T47D (cell line): ENCODE results near the gene FGGY.

Experiments used
- DNase-seq, 2 experiments: peaks; one replicate each; pipeline versions ENCODE4 v3.0.0 to v3.0.0-alpha.2; 2011 to 2012; ENCODE audit warnings: low read depth in 1 of 2, low spot score in 1 of 2
- JUND ChIP-seq: IDR thresholded peaks from 2 replicates; pipeline ENCODE4 v1.6.1; 2012; ENCODE audit warnings: low read depth
- in situ Hi-C: cut with HindIII; loops from 2 replicates; pipeline ENCODE4 v1.10.0; 2016; ENCODE audit warnings: low sequenced_read_pairs, low pct_unique_long_range_greater_than_20kb

FGGY gene

GRCh38 chr1:59309795-59310548 lies 13.1 kb downstream of the FGGY start:
- DNase-seq: no peak
- TF ChIP-seq JUND: no peak
- in situ Hi-C loops: no loop called here

DNA sequence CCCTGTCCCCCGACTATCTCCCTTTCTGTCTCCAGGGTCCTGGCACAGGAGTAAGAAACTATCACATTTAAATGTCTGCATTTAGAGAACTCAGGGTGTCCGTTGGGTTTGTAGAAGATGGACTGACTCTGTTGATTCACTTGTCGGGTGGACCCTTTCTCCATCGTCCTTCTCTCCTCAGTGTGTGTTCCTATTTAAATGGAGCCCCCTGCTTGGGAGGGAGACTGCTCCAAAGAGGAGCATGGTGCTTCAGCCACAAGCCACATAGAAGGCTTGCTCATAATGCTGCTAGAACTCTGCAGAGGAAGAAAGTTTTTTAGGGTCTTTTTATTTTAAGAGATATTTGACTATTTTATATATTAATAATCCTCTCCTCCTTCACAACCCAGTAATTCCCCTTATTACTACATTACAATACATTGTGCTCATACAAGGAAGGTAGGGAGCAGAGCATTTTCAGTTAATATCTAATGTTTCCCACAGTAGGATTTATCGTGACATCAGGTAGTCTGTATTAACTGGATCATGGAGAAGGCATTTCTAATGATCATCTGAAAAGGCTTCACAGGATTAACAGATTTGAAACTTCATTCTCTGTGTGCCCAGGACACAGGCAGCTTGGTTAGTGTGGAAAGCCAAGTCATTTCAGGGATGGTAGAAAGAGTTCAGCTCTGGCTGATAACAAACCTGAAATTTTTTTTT lies 13.8 kb downstream of the FGGY start:
- no peak for DNase-seq
- TF ChIP-seq JUND: no peak
- in situ Hi-C loops: no loop called here

GRCh38 chr1:59314776-59315528 lies 18.1 kb downstream of the FGGY start:
- TF ChIP-seq JUND: no peak
- no peak for DNase-seq
- in situ Hi-C loops: no loop called here

GRCh38 chr1:59315529-59316463 lies 18.9 kb downstream of the FGGY start:
- no peak for DNase-seq
- in situ Hi-C loops: no loop called here
- no peak for TF ChIP-seq JUND

GRCh38 chr1:59316497-59317128 lies 19.7 kb downstream of the FGGY start:
- DNase-seq: no peak
- no peak for TF ChIP-seq JUND
- in situ Hi-C loops: no loop called here

- in situ Hi-C loops: no loop called here
- TF ChIP-seq JUND: no peak
- no peak for DNase-seq
Measured at GRCh38 chr1:59317343-59317742, 20.4 kb downstream of the FGGY start.

DNA sequence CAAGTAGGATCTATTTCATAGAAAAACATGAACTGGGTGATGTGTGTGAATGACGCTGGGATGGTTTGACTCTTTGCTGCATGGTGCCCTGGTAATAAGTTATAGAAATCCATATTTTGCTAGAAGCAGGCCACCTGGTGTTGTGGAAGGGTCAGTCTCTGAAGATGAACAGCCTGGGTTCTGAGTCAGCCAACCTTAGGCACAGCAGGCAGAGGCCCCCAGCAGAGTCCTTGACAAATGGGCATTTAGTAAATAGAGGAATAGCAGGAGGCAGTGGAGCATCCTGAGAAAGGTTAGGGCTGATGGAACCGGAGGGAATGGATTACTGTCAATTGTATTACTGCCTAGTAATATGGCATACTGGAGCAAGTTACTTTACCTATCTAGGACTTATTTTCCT lies 20.9 kb downstream of the FGGY start:
- in situ Hi-C loops: no loop called here
- TF ChIP-seq JUND: no peak
- no peak for DNase-seq

GRCh38 chr1:59318271-59318860 lies 21.5 kb downstream of the FGGY start:
- DNase-seq: no peak
- TF ChIP-seq JUND: no peak
- in situ Hi-C loops: no loop called here

DNA sequence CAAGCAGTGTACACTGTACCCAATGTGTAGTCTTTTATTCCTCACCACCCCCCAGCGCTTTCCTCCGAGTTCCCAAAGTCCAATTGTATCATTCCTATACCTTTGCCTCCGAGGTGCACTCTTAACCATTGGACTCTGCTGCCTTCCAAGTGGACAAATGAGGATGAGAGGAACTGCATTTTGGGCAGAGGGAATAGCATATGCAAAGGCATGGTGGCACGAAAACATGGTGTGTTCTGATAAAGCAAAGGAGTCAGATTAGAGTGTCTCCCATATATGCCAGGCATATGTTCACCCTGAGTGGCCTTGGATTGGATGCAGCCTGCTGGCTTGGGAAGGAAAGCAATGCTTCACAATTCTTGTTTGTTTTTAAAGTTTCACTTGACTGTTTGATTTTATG lies 25.5 kb downstream of the FGGY start:
- TF ChIP-seq JUND: no peak
- in situ Hi-C loops: no loop called here
- no peak for DNase-seq

GRCh38 chr1:59322814-59323213 lies 25.9 kb downstream of the FGGY start:
- in situ Hi-C loops: no loop called here
- no peak for TF ChIP-seq JUND
- no peak for DNase-seq

DNA sequence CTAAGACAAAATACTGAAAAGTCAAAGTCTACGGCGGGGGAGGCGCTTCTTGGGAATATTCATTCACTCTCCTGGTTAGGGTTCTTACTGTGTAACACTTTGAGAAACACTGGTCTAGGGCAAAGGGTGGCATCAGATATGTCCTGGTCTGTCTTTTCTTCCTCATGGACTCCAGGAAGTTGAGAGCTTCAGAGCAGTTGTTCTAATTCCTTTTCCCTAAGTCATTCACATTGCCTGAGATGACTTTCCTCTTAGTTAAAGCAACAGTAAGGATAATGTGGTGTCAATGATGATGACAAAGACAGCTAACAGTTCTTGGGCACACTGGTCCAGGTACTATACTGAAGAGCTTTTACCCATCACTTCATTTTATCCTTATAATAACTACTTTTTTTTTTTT lies 27.0 kb downstream of the FGGY start:
- in situ Hi-C loops: no loop called here

More for the DNA sequence above, 27.0 kb downstream of the FGGY start:
- no peak for TF ChIP-seq JUND
- DNase-seq: no peak
